CD4-positive, alpha-beta T cell treated with Interleukin-15 for 4 hours (primary cell): ENCODE results near the gene MCUB.
A peak's percentile ranks its signal among the peaks of the same experiment; 100 is the strongest.

Experiments
- DNase-seq: peaks from one replicate; pipeline ENCODE4 v3.0.0-alpha.2; 2020; ENCODE audit warnings: low spot score

The MCUB gene

GRCh38 chr4:109729718-109730618 is 169.9 kb downstream of the MCUB start, which contains the start of gene PLA2G12A:
Gene PLA2G12A, minus strand, starts transcription at chr4:109730070. Its CDS starts 261 bp downstream, at chr4:109729809.
- peak; percentile 78 for DNase-seq

GRCh38 chr4:109730619-109731545 is 170.8 kb downstream of the MCUB start:
- DNase-seq = no peak

GRCh38 chr4:109733728-109734127 is 173.7 kb downstream of the MCUB start:
- no peak for DNase-seq

GRCh38 chr4:109735566-109736365 is 175.7 kb downstream of the MCUB start:
- DNase-seq = no peak
